Occipital lobe (tissue), 2 donors: ENCODE results near the gene SPNS2. TPM values are rescaled to one million over a fixed set of nuclear protein-coding genes. Genes with fewer than 3 reads are reported as not detected.

Source experiments
- DNase-seq: peaks from one replicate; lab custom pipeline; 2025; lab: John Stamatoyannopoulos, UW
- total RNA-seq: library from RNA; depleted of rRNA; stranded (reverse); fragments of >200 nt; gene quantifications from one replicate; pipeline ENCODE4 v1.2.3, GENCODE V29; 2014

The SPNS2 gene
- total RNA-seq, 1 donor from 2014 or later = 15.9 TPM

DNA sequence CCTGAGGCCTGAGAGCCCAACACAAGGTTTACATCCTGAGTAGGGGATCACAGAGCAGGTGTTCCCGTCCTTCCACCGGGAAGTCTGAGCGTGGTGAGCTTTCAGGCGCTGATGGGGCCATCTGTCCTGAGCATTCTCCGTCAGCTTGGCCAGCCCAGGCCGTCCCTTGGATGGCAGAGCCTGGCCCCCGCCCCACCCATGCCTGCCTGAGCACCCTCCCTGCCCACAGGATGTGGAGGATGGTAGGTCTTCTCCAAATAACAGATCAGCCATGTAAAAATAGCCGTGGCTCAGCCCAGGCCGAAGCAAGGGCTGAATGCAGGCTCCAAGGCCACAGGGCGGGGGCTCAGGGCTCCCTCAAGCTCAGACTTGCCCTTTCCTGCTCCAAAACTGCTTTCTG, 20.2 kb downstream of the SPNS2 start:
- DNase-seq = no peak

DNA sequence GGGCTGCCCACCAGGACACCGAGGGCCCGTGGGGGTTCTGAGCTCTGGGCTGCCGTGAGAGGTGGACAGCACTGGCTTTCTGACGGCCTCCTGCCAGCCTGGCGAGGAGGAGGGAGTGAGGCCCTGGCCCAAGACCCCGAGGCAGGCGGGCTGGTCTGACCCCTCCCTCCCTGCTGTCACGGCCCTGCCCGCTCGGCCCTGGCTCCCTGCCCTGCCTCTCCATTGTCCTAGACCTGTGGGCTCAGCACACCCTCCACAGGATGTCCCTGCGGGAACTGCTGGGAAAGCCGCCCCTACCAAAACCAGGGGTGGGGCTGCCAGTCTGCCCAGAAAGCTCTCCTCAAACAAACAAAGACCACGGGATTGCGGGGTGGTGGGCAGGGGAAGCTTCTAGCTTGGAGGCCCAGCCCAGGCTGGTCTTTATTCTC, 20.7 kb downstream of the SPNS2 start:
- no peak for DNase-seq

DNA sequence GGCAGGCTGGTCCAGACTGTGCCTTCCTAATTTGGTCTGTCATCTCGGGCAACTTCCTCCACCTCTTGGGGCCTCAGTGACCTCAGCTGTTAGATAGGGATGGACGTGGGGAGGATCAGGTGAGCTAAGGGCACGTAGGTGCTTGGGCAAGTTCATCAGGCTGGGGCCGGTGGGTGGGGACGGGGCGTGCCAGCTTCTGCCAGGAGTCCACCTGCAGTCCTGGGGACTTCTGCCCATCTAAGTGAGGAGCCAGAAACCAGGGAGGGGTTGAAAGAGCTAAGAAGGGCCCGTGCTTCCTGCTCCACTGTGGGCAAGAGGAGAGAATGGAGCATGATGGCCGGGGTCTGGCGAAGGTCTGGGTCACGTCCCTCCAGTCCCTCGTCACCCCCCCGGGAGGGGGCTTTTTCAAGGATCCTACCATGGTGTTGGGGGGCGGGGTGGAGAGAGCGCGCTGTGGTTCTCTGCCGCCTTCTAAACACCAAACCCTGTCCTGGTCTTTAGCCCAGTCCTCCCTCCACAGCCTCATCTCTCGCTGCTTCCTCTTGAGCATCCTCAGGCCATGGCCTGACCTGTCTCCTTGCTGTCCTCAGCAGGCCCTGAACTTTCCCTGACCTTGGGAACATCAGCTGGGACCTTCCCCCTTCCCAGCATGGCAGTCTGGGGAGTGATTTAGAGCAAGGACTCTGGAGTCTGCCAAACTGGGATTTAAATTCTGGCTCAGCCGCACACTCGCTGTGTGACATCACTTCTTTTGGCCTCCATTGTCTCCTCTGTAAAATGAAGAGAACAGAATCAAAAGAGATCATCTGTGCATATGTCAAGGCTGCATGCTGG, 21.6 kb downstream of the SPNS2 start:
- DNase-seq = no peak

- DNase-seq = no peak
These were observed 22.4 kb downstream of the SPNS2 start for GRCh38 chr17:4520894-4521600.

- no peak for DNase-seq
These were observed 24.0 kb downstream of the SPNS2 start for GRCh38 chr17:4522661-4523060.

GRCh38 chr17:4523946-4524345, 25.3 kb downstream of the SPNS2 start:
- DNase-seq = no peak

- DNase-seq = no peak
These were observed 27.2 kb downstream of the SPNS2 start for GRCh38 chr17:4525691-4526397.

DNA sequence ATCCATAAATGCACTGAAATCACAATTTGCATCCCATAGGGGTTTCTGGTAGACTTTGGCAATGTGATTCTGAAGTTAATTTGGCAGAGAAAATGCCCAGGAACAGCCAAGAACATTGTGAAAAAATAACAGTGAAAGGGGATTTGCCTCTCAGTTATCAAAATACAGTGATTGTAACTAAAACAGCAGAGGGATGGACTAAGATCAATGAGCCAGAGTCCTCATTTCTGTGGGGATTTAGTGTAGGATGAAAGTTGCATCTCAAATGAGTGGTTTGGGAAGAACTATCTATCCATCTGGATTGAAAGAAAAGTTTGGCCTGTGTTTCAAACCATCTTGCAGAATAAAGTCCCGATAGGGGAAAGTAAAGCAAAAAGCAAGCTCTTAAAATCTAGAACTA, 28.5 kb downstream of the SPNS2 start:
- no peak for DNase-seq

- no peak for DNase-seq
These were observed 29.0 kb downstream of the SPNS2 start for GRCh38 chr17:4527566-4528125.

DNA sequence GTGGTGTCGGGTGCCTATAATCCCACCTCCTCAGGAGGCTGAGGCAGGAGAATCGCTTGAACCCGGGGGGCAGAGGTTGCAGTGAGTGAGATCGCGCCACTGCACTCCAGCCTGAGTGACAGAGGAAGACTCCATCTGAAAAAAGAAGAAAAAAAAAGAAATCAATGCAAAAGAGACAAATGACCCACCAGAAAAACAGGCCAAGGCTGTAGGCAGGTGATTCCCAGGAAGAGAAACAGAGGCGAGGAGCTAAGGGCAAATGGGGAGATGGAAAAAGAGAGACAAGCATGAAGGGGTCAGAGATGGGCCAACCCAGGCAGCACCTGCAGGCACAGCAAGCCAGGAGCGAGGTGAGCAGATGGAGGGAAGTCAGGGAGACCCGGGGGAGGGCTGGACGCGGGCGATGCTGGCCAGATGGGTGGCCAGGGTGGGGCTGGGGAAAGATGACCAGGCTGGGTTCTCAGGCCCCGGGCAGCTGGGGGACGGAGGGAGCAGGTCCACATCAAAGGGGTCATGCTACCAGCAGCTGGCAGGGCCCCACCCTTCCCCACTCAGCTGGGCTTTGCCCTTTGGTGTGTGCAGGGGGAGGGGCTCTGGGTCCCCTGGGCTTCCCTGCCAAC, 31.0 kb downstream of the SPNS2 start:
- no peak for DNase-seq

GRCh38 chr17:4530799-4531730, 32.4 kb downstream of the SPNS2 start:
- peak; percentile 16 for DNase-seq

- DNase-seq = no peak
These were observed 33.5 kb downstream of the SPNS2 start for GRCh38 chr17:4531988-4532736.

DNA sequence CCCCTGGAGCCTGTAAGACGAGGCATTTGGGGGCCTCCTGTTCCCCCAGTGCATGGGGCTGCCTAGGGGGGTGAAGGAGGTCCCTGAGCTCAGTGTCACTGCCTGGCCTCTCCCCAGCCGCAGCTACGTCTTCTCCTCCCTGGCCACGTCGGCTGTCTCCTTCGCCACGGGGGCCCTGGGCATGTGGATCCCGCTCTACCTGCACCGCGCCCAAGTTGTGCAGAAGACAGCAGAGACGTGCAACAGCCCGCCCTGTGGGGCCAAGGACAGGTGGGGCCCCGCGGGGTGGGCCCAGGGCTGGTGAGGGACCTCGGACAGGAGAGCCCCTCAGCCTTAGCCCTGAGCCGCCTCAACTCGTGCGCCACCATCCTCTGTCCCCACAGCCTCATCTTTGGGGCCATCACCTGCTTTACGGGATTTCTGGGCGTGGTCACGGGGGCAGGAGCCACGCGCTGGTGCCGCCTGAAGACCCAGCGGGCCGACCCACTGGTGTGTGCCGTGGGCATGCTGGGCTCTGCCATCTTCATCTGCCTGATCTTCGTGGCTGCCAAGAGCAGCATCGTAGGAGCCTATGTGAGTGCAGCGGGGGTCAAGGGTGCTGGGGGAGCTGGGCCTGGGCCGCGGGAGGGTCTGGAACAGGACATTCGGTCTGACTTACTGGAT, 34.3 kb downstream of the SPNS2 start:
- DNase-seq = no peak

DNA sequence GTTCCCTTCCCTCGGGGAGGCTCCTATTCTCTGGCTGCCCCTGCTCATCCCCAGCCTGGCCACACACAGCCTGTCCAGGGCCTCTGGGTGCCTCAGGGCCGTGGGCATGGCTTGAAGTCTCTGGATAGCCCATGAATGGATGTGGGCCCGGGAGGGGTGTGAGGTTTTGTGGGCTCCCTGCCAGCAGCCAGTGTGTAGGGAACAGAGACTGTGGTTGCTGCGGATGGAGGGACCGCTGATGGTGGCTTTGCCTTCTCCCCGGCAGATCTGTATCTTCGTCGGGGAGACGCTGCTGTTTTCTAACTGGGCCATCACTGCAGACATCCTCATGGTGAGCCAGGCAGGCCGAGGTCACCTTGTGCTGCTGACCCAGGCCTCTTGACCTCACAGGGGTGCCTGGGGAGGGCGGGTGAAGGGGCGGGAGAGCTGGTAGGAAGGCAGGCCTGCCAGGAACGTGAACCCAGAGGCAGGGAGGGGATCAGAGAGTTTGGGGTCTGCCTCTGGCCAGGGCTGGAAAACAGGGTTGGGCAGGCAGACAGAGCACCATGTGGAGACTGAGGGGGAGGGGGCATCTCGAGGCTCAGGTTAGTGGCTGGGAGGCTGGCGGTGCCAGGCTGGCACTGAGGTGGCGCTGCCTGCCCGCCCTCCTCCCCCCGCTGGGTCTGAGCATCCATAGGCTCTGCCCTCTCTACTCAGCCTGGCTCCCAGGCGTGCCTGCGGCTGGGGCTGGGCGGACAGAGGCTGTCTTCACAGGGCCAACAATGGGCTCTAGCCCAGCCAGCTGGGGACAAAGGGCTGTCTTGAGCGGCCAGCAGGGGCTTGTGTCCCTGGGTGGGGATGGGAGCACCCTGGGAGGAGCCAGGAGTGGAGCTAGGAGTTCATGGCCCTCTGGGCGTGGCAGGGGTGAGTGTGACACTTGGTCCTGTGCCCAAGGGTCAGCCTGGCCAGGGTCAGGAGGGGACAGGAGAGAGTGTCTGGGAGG, 35.1 kb downstream of the SPNS2 start:
- peak; percentile 90 for DNase-seq

GRCh38 chr17:4534515-4534914, 35.8 kb downstream of the SPNS2 start:
- DNase-seq = no peak

DNA sequence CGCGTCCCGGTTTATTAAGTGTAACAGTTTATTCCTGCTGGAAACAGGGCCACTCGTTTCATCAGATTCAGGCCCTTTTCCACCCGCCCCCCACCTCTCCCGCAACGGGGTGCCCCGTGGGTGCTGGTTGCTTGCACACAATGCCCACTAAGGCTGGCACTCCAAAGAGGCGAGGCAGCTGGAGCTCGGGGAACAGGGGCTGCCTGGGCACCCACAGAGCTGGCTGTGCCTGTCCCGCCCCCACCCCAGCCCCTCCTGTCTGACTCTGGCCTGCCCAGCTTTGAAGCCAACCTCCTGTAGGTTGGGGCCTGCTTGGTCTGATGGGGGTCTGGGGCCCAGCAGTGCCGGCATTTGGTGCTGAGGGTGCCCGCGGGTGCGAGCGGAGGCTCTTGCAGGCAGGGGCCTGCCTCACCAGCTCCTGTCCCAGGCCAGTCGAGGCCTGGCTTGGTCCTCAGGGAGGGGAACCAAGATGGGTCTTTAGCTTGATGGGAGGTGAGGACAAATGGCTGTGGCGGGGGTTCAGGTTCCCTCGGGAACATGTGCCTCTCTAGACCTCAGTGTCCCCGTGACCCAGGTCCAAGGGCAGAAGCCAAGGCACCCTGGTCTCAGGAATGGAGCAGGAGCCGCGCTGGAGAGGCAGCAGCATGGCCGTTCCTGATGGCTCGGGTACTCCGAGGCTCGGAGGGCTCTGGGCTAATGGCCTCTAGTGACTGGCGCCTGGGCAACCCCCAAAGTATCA, 36.4 kb downstream of the SPNS2 start:
- no peak for DNase-seq

DNA sequence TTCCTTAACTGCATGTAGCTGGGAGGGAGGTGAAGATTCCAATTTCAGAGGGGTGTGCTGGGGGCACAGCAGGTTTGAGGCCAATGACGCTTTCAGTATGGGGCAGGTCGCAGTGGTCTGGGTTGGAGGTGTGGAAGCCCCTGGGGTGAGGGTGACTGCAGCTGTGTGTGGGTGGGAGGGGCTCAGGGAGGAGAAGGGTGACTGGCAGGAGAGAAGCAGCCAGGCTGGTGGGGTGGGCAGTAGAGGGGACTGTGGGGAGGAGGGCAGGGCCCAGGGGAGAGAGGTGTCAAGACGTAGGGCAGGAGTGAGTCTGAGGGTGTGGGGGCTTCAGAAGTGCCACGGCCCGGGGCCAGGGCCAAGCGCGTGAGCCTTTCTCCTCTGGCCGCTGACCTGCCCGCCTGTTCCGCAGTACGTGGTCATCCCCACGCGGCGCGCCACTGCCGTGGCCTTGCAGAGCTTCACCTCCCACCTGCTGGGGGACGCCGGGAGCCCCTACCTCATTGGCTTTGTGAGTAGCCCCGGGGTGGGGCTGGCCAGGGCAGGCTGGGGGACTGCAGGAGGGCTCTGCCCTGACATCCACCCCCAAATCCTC, 37.1 kb downstream of the SPNS2 start:
- DNase-seq = no peak
